ENCODE measurements around the gene PSENEN. TPM values are rescaled to one million over a fixed set of nuclear protein-coding genes. Genes with fewer than 3 reads are reported as not detected.

The PSENEN gene
- total RNA-seq, 1 experiment from 2014 or later, result 112 TPM

DNA sequence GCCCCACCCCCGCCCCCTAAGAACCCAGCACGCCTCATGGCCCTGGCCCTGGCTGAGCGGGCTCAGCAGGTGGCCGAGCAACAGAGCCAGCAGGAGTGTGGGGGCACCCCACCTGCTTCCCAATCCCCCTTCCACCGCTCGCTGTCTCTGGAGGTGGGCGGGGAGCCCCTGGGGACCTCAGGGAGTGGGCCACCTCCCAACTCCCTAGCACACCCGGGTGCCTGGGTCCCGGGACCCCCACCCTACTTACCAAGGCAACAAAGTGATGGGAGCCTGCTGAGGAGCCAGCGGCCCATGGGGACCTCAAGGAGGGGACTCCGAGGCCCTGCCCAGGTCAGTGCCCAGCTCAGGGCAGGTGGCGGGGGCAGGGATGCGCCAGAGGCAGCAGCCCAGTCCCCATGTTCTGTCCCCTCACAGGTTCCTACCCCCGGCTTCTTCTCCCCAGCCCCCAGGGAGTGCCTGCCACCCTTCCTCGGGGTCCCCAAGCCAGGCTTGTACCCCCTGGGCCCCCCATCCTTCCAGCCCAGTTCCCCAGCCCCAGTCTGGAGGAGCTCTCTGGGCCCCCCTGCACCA, 41.9 kb downstream of the PSENEN start:
- H3K9ac ChIP-seq (ENCODE audit: low read length), result no peak overlapping the region
- H3K79me2 ChIP-seq (ENCODE audit: low read length), result no peaks in the 10 kb centered on the region
- H2AFZ ChIP-seq (ENCODE audit: low read length), result no peak overlapping the region
- no peak for DNase-seq
- H3K4me2 ChIP-seq (ENCODE audit: low read depth, low read length, poor library complexity, severe bottlenecking), result no peak overlapping the region
- H3K4me3 ChIP-seq (ENCODE audit: low read length), result no peak overlapping the region
- no peaks in the 10 kb centered on the region for H3K9me2 ChIP-seq (replicated peaks; ENCODE audit: insufficient read depth, low read length)
- H3K36me3 ChIP-seq (ENCODE audit: insufficient read depth, low read length), result no peaks in the 10 kb centered on the region
- no peaks in the 10 kb centered on the region for H3K4me1 ChIP-seq (ENCODE audit: low read length)
- no peaks in the 10 kb centered on the region for H4K20me1 ChIP-seq (ENCODE audit: insufficient read depth, low read depth, low read length)
- H3K27me3 ChIP-seq (ENCODE audit: low read length), result no peaks in the 10 kb centered on the region
- H3K27ac ChIP-seq (ENCODE audit: low read length), result no peak overlapping the region
- no peaks in the 10 kb centered on the region for H3K9me3 ChIP-seq (ENCODE audit: low read length)

DNA sequence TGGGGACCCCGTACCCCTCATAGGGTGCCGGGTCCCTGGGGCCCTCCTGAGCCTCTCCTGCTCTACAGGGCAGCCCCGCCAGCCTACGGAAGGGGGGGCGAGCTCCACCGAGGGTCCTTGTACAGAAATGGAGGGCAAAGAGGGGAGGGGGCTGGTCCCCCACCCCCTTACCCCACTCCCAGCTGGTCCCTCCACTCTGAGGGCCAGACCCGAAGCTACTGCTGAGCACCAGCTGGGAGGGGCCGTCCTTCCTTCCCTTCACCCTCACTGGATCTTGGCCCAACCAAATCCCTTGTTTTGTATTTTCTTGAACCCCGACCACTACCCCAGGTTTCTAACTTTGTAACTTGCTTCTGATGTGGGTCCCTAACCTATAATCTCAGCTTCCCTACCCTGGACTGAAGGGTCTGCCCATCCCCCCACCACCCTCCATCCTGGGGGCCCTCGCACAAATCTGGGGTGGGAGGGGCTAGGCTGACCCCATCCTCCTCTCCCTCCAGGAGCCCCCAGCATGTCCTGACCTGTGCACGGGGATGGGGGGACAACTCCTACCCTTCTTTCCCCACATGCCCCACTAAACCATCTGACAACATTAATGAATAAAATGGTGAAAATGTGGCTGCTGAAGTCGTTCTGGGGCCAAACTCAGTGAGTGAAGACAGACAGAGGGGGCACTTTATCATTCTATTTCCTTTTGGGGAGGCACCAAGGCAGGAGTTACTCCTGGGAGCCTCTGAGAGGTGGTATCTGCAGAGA, 42.9 kb downstream of the PSENEN start:
- no peaks in the 10 kb centered on the region for H3K9me3 ChIP-seq (ENCODE audit: low read length)
- H3K79me2 ChIP-seq (ENCODE audit: low read length), result no peaks in the 10 kb centered on the region
- no peaks in the 10 kb centered on the region for H3K36me3 ChIP-seq (ENCODE audit: insufficient read depth, low read length)
- H3K4me1 ChIP-seq (ENCODE audit: low read length), result no peaks in the 10 kb centered on the region
- no peak for DNase-seq
- H3K4me2 ChIP-seq (ENCODE audit: low read depth, low read length, poor library complexity, severe bottlenecking), result no peak overlapping the region
- no peak overlapping the region for H2AFZ ChIP-seq (ENCODE audit: low read length)
- H3K9ac ChIP-seq (ENCODE audit: low read length), result no peak overlapping the region
- no peaks in the 10 kb centered on the region for H3K27me3 ChIP-seq (ENCODE audit: low read length)
- H4K20me1 ChIP-seq (ENCODE audit: insufficient read depth, low read depth, low read length), result no peaks in the 10 kb centered on the region
- no peaks in the 10 kb centered on the region for H3K9me2 ChIP-seq (replicated peaks; ENCODE audit: insufficient read depth, low read length)
- H3K4me3 ChIP-seq (ENCODE audit: low read length), result no peak overlapping the region
- no peak overlapping the region for H3K27ac ChIP-seq (ENCODE audit: low read length)

DNA sequence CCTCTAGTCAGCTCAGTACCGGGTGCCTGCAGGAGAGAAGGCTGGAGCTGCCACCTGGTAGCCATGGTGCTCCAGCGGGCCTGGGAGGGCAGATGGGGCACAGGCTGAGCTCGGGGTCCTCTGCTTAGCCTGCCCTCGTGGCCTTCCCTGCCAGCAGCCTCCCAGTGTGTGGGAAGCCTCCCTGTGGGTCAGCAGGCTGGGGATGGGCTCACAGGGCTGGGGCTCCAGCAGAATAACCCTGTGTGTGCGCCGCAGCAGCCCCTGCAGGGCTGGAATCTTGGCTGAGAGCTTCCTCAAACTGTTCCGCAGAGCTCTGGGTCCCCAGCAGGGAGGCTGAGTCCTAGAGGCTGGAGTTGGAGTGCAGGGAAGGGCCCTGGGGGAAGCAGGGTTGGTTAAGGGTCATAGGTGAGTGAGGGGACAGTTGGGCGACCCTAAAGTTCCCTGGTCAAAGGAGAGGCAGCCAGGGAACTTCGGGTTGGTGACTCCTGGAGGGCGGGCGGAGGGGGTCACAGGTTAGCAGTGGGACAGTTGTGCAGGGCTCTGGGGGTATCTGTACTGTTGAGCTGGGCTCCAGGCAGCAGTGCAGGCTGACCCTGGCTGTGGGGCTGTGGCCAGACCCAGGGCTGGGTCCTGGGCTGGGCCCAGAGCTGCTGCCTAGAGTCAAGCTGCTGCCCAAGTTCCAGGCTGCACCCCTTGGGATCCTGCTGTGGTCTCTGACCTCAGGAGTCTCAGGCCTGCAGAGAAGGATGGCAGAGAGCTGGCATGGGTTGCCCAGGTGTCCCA, 43.9 kb downstream of the PSENEN start:
- H3K4me2 ChIP-seq (ENCODE audit: low read depth, low read length, poor library complexity, severe bottlenecking), result no peak overlapping the region
- H2AFZ ChIP-seq (ENCODE audit: low read length), result no peak overlapping the region
- no peak overlapping the region for H3K4me3 ChIP-seq (ENCODE audit: low read length)
- H3K36me3 ChIP-seq (ENCODE audit: insufficient read depth, low read length), result no peaks in the 10 kb centered on the region
- no peak overlapping the region for H3K27ac ChIP-seq (ENCODE audit: low read length)
- no peaks in the 10 kb centered on the region for H3K27me3 ChIP-seq (ENCODE audit: low read length)
- H3K4me1 ChIP-seq (ENCODE audit: low read length), result no peaks in the 10 kb centered on the region
- no peaks in the 10 kb centered on the region for H3K79me2 ChIP-seq (ENCODE audit: low read length)
- H3K9me2 ChIP-seq (replicated peaks; ENCODE audit: insufficient read depth, low read length), result no peaks in the 10 kb centered on the region
- no peaks in the 10 kb centered on the region for H4K20me1 ChIP-seq (ENCODE audit: insufficient read depth, low read depth, low read length)
- H3K9ac ChIP-seq (ENCODE audit: low read length), result no peak overlapping the region
- no peaks in the 10 kb centered on the region for H3K9me3 ChIP-seq (ENCODE audit: low read length)
- DNase-seq, result no peak

DNA sequence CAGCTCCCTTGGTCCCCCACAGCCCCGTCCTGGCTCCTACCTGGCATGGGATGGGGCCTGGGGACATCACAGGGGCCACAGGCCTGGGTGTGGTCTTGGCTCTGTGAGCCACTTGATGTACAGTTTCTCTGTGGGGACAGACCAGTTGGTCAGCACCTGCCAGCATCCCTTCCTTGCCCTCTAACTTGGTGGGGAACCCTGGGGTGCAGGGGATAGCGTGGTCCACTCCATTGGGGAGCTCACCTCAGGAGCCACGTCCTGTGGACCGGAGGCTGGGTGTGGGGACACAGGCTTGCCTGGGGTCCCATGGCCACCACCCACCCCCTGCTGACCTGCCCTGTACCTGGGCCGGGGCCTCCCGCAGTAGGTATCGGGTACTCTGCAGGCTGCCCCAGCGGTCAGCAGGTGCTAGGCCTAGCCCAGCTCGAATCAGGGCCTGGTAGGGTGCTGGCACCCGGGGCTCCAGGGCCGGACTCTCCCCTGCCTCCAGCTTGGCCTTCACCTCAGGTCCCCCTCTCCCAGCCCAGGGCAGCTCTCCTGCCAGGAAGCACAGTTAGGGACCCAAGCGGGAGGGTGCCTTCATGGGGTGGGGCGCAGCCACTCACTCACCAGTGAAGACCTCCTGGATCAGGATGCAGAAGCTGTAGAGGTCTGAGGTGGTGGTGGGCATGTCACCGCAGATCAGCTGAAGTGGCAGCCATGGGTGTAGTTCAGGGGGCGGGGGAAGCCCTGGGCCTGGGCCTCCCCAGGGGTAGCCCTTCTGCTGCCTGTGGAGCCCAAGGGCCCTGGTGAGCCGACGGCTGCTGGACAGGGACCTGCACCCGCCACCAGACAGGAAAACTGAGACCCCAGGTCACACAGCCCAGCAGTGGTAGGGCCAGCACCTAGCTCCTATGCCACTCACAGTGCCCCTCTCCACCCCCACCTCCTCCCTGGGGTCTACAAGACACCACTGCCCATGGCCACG, 44.8 kb downstream of the PSENEN start:
- no peak overlapping the region for H3K27ac ChIP-seq (ENCODE audit: low read length)
- no peak overlapping the region for H3K4me2 ChIP-seq (ENCODE audit: low read depth, low read length, poor library complexity, severe bottlenecking)
- no peaks in the 10 kb centered on the region for H3K27me3 ChIP-seq (ENCODE audit: low read length)
- DNase-seq, result no peak
- no peak overlapping the region for H2AFZ ChIP-seq (ENCODE audit: low read length)
- H3K4me1 ChIP-seq (ENCODE audit: low read length), result no peaks in the 10 kb centered on the region
- no peak overlapping the region for H3K9ac ChIP-seq (ENCODE audit: low read length)
- no peaks in the 10 kb centered on the region for H3K9me3 ChIP-seq (ENCODE audit: low read length)
- H3K36me3 ChIP-seq (ENCODE audit: insufficient read depth, low read length), result no peaks in the 10 kb centered on the region
- no peaks in the 10 kb centered on the region for H3K9me2 ChIP-seq (replicated peaks; ENCODE audit: insufficient read depth, low read length)
- no peaks in the 10 kb centered on the region for H3K79me2 ChIP-seq (ENCODE audit: low read length)
- H4K20me1 ChIP-seq (ENCODE audit: insufficient read depth, low read depth, low read length), result no peaks in the 10 kb centered on the region
- H3K4me3 ChIP-seq (ENCODE audit: low read length), result no peak overlapping the region

DNA sequence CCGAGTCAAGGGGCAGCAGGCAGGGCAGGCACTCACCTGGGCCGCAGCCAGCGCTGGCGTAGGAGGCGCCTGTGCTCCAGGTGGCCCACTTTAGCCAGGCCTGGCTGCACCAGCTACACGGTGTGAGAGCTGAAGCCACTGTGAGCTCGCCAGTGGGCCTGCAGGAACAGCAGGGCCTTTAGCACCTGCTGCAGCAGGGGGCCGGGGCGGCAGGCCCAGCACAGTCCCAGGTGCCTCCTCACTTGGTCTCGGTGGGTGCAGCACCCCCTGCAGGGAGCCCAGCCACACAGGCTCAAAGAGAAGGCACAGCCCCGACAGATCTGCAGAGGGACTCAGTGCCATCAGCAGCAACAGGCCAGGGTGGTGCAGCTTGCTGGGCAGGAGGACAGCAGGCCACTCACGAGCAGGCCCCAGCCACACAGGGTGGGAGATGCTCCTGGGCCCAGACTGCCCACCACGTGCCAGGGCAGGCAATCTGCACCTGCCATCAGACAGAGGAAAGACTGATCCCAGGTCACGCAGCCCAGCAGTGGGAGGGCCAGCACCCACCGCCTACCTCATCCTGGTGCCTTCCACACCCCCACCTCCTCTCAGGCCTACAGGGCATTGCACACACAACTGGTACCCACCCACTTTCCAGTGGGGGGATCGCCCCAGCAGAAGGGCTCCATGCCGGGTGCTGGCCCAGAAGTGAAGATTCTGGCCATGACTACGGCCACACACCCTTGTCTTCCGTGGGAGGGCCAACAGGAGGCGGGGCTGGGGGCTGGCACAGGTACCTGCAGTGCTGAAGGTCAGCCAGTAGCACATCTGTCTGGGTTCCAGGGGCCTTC, 45.7 kb downstream of the PSENEN start:
- peak; percentile 81 for DNase-seq
- H3K4me2 ChIP-seq (ENCODE audit: low read depth, low read length, poor library complexity, severe bottlenecking), result no peak overlapping the region

DNA sequence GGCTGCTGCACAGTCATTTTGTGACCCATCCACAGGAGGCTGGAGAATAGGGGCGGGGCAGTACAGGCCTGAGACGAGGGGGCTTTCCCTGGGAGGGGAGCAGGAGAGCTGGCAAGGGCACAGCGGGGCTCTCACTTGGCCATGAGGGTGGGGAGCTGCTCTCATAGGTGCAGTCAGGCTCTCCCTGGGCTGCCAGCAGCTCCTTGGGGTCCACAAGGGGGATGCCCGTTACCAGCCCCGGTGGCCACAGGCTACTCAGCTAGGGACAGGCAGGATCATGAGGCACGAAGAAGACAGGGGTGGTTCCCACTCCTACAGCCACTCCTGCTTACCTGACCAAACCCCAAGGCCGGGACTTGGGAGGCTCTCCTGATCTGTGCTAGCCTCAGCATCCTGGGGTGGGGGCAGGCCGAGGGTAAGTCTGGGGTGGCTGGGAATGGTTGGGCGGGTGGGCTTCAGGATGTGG, 46.4 kb downstream of the PSENEN start:
- Histone ChIP-seq H4K20me1 (ENCODE audit: insufficient read depth, low read depth, low read length) (no peaks in the 10 kb centered on the region), H3K4me3 (ENCODE audit: low read length) (no peak overlapping the region), H3K9ac (ENCODE audit: low read length) (no peak overlapping the region), H2AFZ (ENCODE audit: low read length) (no peak overlapping the region), H3K4me1 (ENCODE audit: low read length) (no peaks in the 10 kb centered on the region), H3K27me3 (ENCODE audit: low read length) (no peaks in the 10 kb centered on the region), H3K9me3 (ENCODE audit: low read length) (no peaks in the 10 kb centered on the region), H3K27ac (ENCODE audit: low read length) (no peak overlapping the region), H3K36me3 (ENCODE audit: insufficient read depth, low read length) (no peaks in the 10 kb centered on the region), H3K4me2 (ENCODE audit: low read depth, low read length, poor library complexity, severe bottlenecking) (no peak overlapping the region), H3K9me2 (replicated peaks; ENCODE audit: insufficient read depth, low read length) (no peaks in the 10 kb centered on the region), H3K79me2 (ENCODE audit: low read length) (no peaks in the 10 kb centered on the region)
- DNase-seq, result no peak

More for the DNA sequence above, 45.7 kb downstream of the PSENEN start:
- Histone ChIP-seq H3K4me1 (ENCODE audit: low read length) (no peaks in the 10 kb centered on the region), H3K9me3 (ENCODE audit: low read length) (no peaks in the 10 kb centered on the region), H3K4me3 (ENCODE audit: low read length) (no peak overlapping the region), H3K27me3 (ENCODE audit: low read length) (no peaks in the 10 kb centered on the region), H3K36me3 (ENCODE audit: insufficient read depth, low read length) (no peaks in the 10 kb centered on the region), H3K9ac (ENCODE audit: low read length) (no peak overlapping the region), H3K79me2 (ENCODE audit: low read length) (no peaks in the 10 kb centered on the region), H3K9me2 (replicated peaks; ENCODE audit: insufficient read depth, low read length) (no peaks in the 10 kb centered on the region), H2AFZ (ENCODE audit: low read length) (no peak overlapping the region), H4K20me1 (ENCODE audit: insufficient read depth, low read depth, low read length) (no peaks in the 10 kb centered on the region), H3K27ac (ENCODE audit: low read length) (no peak overlapping the region)

DNA sequence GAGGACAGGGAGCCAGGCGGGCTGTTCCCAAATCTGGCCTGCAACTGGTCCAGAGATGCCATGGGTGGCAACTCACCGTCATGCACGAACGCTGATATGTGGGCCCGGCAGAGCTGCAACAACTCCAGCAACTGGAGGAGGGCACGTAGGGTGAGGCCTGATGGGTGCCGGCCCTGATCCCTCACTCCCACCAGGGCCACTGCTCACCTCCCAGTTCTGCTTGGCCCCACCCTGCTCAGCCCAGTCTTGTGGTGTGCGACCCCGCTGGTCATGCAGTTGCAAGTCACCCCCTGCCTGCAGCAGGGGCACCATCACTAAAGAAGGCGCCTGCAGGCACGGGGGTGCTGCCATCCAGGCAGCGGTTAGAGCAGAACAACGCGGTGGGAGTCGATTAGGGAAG, 46.9 kb downstream of the PSENEN start:
- Histone ChIP-seq H2AFZ (ENCODE audit: low read length) (no peak overlapping the region), H3K9me3 (ENCODE audit: low read length) (no peaks in the 10 kb centered on the region), H3K9ac (ENCODE audit: low read length) (no peak overlapping the region), H3K4me1 (ENCODE audit: low read length) (no peaks in the 10 kb centered on the region), H3K27me3 (ENCODE audit: low read length) (no peaks in the 10 kb centered on the region), H3K4me2 (ENCODE audit: low read depth, low read length, poor library complexity, severe bottlenecking) (no peak overlapping the region), H3K4me3 (ENCODE audit: low read length) (no peak overlapping the region), H4K20me1 (ENCODE audit: insufficient read depth, low read depth, low read length) (no peaks in the 10 kb centered on the region), H3K79me2 (ENCODE audit: low read length) (no peaks in the 10 kb centered on the region), H3K36me3 (ENCODE audit: insufficient read depth, low read length) (no peaks in the 10 kb centered on the region), H3K27ac (ENCODE audit: low read length) (no peak overlapping the region), H3K9me2 (replicated peaks; ENCODE audit: insufficient read depth, low read length) (no peaks in the 10 kb centered on the region)
- DNase-seq, result no peak

Measured in Karpas-422 (cell line).